ENCODE results near the gene RTCA.
"Not testable (repeated sequence)": the region's sequence is repeated elsewhere in the genome, so short reads cannot be mapped to it uniquely, and the experiment has no call there.

RTCA gene

DNA sequence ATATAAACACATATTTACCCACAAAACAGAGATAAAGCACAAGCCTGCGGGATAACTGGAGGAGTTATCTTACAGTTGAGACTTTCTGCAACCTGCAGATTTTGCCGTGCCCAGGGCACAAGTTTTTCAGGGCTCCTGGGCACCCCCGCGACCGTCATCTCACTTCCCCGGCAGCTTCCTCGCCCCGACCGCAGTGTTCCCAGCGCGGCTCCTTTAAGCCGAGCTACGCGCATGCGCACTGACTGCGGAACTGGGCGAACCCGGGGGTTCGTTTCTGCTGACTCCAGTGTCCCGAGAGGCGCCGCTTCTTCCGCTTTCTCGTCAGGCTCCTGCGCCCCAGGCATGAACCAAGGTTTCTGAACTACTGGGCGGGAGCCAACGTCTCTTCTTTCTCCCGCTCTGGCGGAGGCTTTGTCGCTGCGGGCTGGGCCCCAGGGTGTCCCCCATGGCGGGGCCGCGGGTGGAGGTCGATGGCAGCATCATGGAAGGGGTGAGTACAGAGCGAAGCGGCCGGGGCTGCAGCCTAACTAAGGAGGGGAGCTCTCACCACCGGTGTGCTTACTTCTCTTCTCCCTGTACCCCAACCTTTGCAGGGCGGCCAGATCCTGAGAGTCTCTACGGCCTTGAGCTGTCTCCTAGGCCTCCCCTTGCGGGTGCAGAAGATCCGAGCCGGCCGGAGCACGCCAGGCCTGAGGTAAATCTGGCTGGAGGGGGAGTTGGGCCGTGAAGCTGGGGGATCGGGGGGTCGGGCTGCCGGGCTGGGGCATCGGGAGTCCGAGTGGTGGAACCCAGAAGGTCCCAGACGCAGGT, at the start of gene RTCA:
Gene RTCA (plus strand): TSS at position 286 of the 810 bp plus-strand sequence. CDS start 160 bp downstream, at position 446.
- DNase-seq: peak; percentile 96

DNA sequence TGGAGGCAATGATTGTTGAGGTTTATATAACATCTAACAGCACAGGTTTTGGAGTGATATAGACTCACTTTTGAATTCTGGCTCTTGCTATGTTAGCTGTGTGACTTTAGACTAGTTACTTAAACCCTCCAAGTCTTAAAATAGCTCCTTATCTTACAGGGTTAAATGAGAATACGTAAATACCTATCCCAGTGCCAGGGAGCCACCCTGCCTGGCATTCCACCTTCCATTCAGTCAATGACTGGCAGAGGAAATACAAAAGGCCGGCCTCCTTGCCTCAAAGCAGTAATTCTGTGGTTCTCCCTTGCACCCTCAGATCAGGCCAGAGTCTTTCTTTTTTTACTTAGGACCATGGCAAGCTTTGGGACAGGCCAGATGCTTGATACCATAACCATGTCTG, 48.2 kb upstream of the RTCA start:
- DNase-seq: no peak

DNA sequence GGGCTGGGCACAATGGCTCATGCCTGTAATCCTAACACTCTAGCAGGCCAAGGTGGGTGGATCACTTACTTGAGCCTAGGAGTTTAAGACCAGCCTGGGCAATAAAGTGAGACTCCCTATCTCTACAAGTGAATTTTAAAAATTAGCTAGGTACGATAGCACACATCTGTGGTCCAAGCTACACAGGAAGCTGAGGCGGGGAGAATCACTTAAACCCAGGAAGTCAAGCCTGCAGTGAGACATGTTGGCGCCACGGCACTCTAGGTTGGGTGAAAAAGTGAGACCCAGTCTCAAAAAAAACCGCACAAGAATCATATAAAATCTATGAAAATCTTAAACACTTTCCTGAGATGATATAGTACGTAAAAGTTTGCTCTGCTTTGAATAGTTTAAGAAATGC, 46.6 kb upstream of the RTCA start:
- DNase-seq: no peak

DNA sequence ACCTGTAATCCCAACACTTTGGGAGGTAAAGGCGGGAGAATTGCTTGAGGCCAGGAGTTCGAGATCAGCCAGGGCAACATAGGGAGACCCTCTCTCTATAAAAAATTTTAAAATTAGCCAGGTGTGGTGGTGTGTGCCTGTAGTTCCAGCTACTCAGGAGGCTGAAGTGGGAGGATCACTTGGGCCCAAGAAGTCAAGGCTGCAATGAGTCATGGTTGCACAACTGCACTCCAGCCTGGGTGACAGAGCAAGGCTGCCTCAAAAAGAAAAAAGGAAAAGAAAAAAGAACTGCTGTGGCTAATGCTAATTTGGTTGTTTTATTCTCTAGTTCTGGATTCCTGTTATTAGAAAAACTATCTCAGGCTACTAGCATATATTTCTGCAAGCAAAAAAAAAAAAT, 46.1 kb upstream of the RTCA start:
- DNase-seq: no peak

DNA sequence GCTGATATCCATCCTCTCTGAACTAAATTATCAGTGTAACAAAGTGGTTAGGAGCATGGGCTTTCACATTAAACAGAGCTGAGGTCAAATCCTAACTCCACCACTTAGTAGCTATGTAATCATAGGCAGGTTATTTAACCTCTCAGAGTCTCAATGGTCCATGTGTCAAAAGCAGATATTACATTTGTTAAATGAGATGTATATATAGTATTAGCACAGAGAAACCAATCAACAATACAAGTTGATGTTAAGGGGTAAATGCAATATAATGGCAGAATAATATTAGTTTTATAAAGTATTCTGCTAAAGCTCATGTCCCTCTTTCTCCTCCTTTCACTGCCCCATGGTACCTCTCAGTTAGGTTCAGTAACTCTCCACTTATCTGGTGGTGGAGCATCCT, 43.6 kb upstream of the RTCA start:
- DNase-seq: no peak

DNA sequence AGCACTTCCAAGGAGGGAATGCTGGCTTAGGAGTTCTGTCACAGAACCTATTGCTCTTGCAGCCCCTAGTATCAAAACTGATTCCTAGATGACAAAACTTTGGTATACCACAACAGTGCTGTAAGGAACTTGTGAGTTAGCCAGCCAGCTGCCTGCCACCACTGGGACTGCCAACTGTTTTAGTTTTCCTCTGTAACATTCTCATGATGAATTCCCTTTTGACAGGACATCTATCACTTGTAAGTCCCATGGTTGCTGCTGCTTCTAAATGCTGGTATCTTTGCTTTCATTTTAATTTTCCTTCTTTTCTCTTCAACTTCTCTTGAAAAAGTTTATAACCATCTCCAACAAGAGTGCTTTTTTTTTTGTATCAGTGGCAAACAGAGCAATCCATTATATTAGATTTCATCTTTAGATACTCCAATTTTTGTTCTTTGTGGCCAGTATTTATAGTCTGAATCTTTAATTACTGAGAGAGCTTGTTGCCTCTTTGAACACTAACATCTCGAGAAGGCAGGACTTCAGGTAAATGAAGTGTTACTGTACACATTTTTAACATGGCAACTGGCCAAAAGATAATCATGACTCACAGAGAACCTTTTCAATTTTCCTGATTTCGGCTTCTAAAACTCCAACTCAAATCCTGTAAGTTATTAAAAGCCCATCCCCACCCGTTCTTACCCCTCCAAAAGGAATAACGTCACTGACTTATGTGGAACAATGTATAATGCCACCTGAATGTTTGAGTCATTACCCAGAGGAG, 36.2 kb upstream of the RTCA start:
- no peak for DNase-seq

- no peak for DNase-seq
These were observed 35.3 kb upstream of the RTCA start for GRCh38 chr1:100230765-100231164.

DNA sequence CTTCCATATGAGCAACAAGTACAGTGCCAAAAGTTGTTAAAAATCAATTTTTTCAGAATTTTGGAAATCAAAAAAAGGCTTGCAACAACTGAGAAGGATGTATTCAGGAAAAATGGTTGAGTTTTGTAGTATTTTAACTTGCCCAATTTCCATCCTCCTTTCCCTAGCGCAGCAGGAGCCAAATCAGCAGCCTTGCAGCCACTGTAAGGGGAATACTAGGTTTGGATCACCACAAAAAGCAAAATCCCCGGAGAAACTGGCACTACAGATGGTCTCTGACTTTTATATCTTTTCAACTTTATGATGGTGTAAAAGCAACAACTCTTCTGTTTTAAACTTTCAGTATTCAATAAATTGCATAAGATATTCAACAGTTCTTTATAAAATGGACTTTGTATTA, 34.3 kb upstream of the RTCA start:
- no peak for DNase-seq

DNA sequence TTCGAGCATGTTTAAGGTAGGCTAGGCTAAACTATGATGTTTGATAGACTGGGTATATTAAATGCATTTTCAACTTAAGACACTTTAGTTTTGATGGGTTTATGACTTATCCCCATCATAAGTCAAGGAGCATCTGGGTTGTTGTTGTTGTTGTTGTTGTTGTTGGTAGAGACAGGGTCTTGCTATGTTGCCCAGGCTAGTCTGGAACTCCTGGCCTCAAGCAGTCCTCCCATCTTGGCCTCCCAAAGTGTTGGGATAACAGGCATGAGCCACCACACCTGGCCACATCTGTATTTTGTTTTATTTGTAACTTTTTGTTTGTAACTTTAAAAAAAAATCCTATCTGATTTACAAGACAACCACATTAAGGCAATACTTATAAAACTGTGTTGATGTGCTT, 33.9 kb upstream of the RTCA start:
- DNase-seq: no peak

- not testable (repeated sequence) for DNase-seq
These were observed 32.5 kb upstream of the RTCA start for GRCh38 chr1:100233566-100233965.

- no peak for DNase-seq
These were observed 31.6 kb upstream of the RTCA start for GRCh38 chr1:100234432-100234831.

GRCh38 chr1:100237091-100237490, 28.9 kb upstream of the RTCA start:
- DNase-seq: no peak

- DNase-seq: no peak
These were observed 26.1 kb upstream of the RTCA start for GRCh38 chr1:100239961-100240360.

DNA sequence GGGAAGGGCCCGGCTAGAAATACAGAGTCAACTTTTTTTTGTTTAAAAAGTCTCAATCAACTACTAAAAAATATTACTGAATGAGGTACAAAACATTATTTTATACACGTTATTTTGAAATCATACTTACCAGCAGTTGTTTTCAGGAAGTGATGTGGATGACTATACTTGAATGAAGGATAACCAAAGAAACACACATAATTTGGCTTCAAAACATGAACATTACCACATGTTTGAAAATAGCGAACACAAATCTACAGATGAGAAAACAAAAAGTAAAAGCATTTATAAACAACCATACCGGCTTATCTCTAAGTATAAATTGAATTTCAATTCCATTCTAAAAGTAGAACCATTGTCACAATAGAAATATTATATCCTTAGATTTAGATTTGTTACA, 25.4 kb upstream of the RTCA start:
- DNase-seq: no peak

- DNase-seq: no peak
These were observed 19.3 kb upstream of the RTCA start for GRCh38 chr1:100246738-100247137.

- no peak for DNase-seq
These were observed 16.9 kb upstream of the RTCA start for GRCh38 chr1:100249155-100249536.

DNA sequence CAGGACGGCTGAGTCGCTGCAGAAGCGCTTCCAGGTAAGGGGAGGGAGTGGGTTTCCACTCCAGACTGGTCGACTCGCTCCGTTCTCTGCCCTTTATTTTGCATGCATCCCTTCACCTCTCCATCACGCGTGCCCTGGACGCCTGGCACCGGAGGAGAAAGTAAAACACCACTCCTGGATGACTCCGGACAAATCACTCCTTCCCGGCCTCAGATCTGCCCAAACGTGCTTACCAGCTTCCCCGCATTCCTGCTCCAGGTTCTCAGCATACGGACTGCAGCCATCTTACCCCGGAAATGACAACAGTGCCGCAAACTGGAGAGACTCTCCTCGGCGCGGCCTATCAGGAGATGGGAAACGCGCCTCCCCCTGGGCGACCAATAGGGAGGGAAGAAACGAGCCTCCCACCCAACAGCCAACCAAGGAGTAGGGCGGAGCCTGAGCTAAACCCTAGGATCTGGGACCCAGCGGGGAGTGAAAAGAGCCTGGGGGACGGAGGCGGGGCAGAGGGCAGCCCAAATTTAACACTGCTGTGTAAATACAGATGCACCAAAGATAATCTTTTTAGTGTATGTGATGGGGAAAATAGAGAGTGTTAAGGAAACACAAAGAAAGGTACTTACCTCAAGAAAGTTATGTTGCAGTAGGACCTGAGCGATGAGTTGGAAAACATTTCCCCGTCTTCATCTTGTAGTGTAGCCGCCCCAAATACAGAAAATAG, 16.3 kb upstream of the RTCA start, which contains the start of gene DBT:
Gene DBT (minus strand): TSS at position 298 of the 721 bp plus-strand sequence. CDS start 14 bp downstream, at position 284.
- peak; percentile 87 for DNase-seq

DNA sequence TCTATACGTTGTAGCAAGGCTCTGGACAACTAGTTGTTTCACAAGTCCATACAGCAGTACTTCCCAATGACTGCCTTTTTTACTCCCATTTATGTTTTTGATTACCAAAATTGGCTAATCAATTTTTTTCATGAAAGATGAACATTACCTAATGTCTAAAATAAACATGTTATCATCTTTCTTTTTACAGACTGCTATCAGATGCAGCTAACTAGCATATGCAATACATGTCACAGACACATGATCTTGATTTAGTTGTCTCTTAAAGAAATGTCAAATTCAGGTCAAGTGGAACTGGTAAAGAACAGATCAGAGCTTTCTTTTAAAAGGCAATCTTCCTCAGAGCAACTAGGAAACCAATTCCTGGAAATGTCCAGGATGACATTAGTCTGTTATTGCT, 15.8 kb upstream of the RTCA start:
- DNase-seq: no peak

DNA sequence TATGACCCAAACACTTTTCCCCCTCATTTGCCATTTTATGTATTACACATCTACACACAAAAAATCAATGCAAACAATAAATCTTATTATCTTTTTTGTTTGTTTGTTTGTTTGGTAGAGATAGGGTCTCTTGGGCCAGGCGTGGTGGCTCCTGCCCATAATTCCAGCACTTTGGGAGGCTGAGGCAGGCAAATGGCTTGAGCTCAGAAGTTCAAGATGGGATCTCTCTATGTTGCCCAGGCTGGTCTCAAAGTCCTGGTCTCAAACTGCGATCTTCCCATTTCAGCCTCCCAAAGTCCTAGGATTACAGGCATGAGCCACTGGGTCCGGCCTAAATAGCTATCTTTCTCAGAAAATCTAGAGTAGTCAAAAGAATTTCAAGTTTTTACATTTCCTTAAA, 15.2 kb upstream of the RTCA start:
- DNase-seq: no peak

DNA sequence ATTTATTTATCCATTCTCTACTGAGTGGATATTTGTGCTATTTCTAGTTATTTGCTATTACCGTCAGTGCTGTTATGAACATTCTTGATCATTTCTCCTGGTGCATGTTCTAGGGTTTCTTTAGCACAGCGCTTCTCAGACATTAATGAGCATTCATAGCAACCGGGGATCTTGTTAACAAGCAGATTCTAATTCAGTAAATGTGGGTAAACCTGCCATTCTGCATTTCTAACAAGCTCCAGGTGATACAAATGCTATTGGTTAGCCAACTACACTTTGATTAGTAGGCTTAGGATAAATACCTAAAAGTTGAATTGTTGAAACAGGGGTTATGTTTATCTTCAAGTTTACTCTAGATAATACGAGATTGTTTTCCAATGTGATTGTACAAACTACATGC, 13.1 kb upstream of the RTCA start:
- no peak for DNase-seq

GRCh38 chr1:100253552-100253951, 12.5 kb upstream of the RTCA start:
- DNase-seq: no peak

DNA sequence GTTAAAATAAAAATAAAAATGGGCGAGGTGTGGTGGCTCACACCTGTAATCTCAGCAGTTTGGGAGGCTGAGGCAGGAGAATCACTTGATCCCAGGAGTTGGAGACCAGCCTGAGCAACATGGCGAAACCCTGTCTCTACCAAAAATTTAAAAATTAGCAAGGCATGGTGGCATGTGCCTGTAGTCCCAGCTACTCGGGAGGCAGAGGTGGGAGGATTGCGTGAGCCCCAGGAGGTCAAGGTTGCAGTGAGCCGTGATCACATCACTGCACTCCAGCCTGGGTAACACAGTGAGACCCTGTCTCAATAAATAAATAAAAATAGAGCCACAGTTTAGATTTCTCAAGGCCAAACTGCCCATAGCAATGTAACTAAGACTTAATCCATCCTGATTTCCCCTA, 9.7 kb upstream of the RTCA start:
- not testable (repeated sequence) for DNase-seq

GRCh38 chr1:100258427-100258826, 7.6 kb upstream of the RTCA start:
- DNase-seq: not testable (repeated sequence)

DNA sequence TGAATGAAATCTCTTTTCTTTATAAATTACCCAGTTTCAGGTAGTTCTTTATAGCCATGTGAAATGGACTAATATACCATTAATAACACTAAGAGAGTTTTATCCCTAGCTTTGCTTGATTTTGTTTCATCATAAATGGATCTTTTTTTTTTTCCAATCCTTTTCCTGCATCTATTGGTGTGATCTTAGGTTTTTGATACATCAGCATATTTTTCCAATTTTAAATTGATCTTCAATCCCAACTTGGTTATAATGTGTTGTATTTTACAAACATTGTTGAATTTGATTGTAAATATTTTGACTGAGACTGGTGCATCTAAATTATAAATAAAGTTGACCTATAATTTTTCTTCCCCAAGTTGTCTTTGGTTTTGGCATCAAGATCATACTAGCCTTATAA, 4.3 kb upstream of the RTCA start:
- DNase-seq: no peak
